H1 (cell line): ENCODE data around the gene TBC1D3L.
"Not testable (repeated sequence)": the region's sequence is repeated elsewhere in the genome, so short reads cannot be mapped to it uniquely, and the experiment has no call there.

Source experiments
- ASH2L ChIP-seq: fragments of 200-600, 300-600 bp; sonication (generic); IDR thresholded peaks from one replicate; pipeline ENCODE4 v1.7.1; 2017; ENCODE audit warnings: low read length
- BCL11A ChIP-seq, 2 experiments: IDR thresholded peaks; one replicate each; pipeline ENCODE4 v1.6.1; 2011; ENCODE audit warnings: low read depth in 2 of 2, low read length in 2 of 2, mild to moderate bottlenecking in 2 of 2
- CBX5 ChIP-seq: fragments of 300-800, 300-1000 bp; sonication (generic); IDR thresholded peaks from 2 replicates; pipeline ENCODE4 v1.7.1; 2016; ENCODE audit warnings: antibody characterized with exemption, low read length, low read depth
- CREB1 ChIP-seq: IDR thresholded peaks from 2 replicates; pipeline ENCODE4 v1.6.1; 2012; ENCODE audit warnings: inconsistent platforms
- EZH2 ChIP-seq: fragments of 200-600 bp; sonication (generic); IDR thresholded peaks from 2 replicates; pipeline ENCODE4 v1.7.1; 2012; ENCODE audit warnings: low read depth, mild to moderate bottlenecking, moderate library complexity, low read length, inconsistent platforms; ENCODE audit not compliant: severe bottlenecking
- KDM1A ChIP-seq: fragments of 200-600, 300-600 bp; sonication (generic); IDR thresholded peaks from 2 replicates; pipeline ENCODE4 v1.7.1; 2016; ENCODE audit warnings: mild to moderate bottlenecking, low read length, borderline replicate concordance
- KDM5A ChIP-seq: fragments of 200-600 bp; IDR thresholded peaks from 2 replicates; pipeline ENCODE4 v1.7.1; 2012; ENCODE audit warnings: mild to moderate bottlenecking, low read length, inconsistent platforms, mixed read lengths
- POLR2A ChIP-seq, 2 experiments: IDR thresholded peaks; 1 replicate in 1 of 2; 2 replicates in 1 of 2; pipeline ENCODE4 v1.6.1; 2011; ENCODE audit warnings: low read depth in 2 of 2, low read length in 2 of 2, mild to moderate bottlenecking in 2 of 2; ENCODE audit errors: control extremely low read depth in 1 of 2
- POLR2AphosphoS5 ChIP-seq: IDR thresholded peaks from 2 replicates; pipeline ENCODE4 v1.6.1; 2011; ENCODE audit warnings: low read depth, low read length
- RAD21 ChIP-seq, 2 experiments: IDR thresholded peaks in 1 of 2; conservative IDR thresholded peaks in 1 of 2; 2 replicates each; pipeline ENCODE4 v1.6.1; 2011; ENCODE audit warnings: low read depth in 2 of 2, low read length in 2 of 2, improper control_type of control experiment in 1 of 2, inconsistent platforms in 1 of 2, mild to moderate bottlenecking in 1 of 2, moderate library complexity in 1 of 2
- TF ChIP-seq, protein P1 (sequence below), 3 experiments: IDR thresholded peaks; 1 replicate in 2 of 3; 2 replicates in 1 of 3; pipeline versions ENCODE4 v1.5.1 to v1.6.1; 2011; ENCODE audit warnings: low read length in 3 of 3, mild to moderate bottlenecking in 3 of 3, inconsistent platforms in 2 of 3, low read depth in 1 of 3, moderate library complexity in 1 of 3; ENCODE audit not compliant: insufficient read depth in 1 of 3; ENCODE audit errors: control extremely low read depth in 1 of 3

- TF ChIP-seq, protein P1, sequence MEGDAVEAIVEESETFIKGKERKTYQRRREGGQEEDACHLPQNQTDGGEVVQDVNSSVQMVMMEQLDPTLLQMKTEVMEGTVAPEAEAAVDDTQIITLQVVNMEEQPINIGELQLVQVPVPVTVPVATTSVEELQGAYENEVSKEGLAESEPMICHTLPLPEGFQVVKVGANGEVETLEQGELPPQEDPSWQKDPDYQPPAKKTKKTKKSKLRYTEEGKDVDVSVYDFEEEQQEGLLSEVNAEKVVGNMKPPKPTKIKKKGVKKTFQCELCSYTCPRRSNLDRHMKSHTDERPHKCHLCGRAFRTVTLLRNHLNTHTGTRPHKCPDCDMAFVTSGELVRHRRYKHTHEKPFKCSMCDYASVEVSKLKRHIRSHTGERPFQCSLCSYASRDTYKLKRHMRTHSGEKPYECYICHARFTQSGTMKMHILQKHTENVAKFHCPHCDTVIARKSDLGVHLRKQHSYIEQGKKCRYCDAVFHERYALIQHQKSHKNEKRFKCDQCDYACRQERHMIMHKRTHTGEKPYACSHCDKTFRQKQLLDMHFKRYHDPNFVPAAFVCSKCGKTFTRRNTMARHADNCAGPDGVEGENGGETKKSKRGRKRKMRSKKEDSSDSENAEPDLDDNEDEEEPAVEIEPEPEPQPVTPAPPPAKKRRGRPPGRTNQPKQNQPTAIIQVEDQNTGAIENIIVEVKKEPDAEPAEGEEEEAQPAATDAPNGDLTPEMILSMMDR (IDR thresholded peaks at IDR 0.05; ENCODE audit: control extremely low read depth in 1 of 3, insufficient read depth in 1 of 3, low read depth in 1 of 3, low read length in 3 of 3) = not testable (repeated sequence)
- TF ChIP-seq POLR2AphosphoS5; CBX5; KDM5A; BCL11A (IDR thresholded peaks at IDR 0.05; ENCODE audit: low read depth in 2 of 2, low read length in 2 of 2); POLR2A (IDR thresholded peaks at IDR 0.05; ENCODE audit: control extremely low read depth in 1 of 2, low read depth in 2 of 2, low read length in 2 of 2); ASH2L; RAD21 (IDR thresholded peaks at IDR 0.05 in 1 of 2, conservative IDR thresholded peaks at IDR 0.05 in 1 of 2; ENCODE audit: low read depth in 2 of 2, low read length in 2 of 2); EZH2; CREB1; KDM1A: not testable (repeated sequence)
These were observed at the start of gene TBC1D3L for GRCh38 chr17:37988960-37989359.
